HepG2 (cell line): ENCODE data around the gene FXR2. TPM values are rescaled to one million over a fixed set of nuclear protein-coding genes. Genes with fewer than 3 reads are reported as not detected.

ENCODE experiments used
- BCL3 ChIP-seq: sonication (generic); formaldehyde crosslinking; IDR thresholded peaks from 2 replicates; pipeline ENCODE4 v1.5.1; 2020; ENCODE audit warnings: mild to moderate bottlenecking, missing genetic modification reagents, moderate library complexity
- FOXK2 ChIP-seq: fragments of 450-650 bp; IDR thresholded peaks from 2 replicates; pipeline ENCODE4 v1.6.1; 2016
- HIVEP1 ChIP-seq: sonication (generic); formaldehyde crosslinking; IDR thresholded peaks from 2 replicates; pipeline ENCODE4 v1.4.0; 2020; ENCODE audit warnings: mild to moderate bottlenecking, missing genetic modification reagents
- IKZF4 ChIP-seq: sonication (generic); formaldehyde crosslinking; IDR thresholded peaks from 2 replicates; pipeline ENCODE4 v1.5.1; 2020; ENCODE audit warnings: borderline replicate concordance, mild to moderate bottlenecking, low read depth, missing genetic modification reagents; ENCODE audit errors: not compliant biosample characterization
- NFYC ChIP-seq: IDR thresholded peaks from 2 replicates; pipeline ENCODE4 v1.6.1; 2016; ENCODE audit warnings: missing genetic modification reagents, missing compliant biosample characterization
- PATZ1 ChIP-seq: sonication (generic); formaldehyde crosslinking; IDR thresholded peaks from 2 replicates; pipeline ENCODE4 v1.4.0; 2020; ENCODE audit warnings: missing genetic modification reagents
- RXRB ChIP-seq: IDR thresholded peaks from 2 replicates; pipeline ENCODE4 v1.6.1; 2016; ENCODE audit warnings: borderline replicate concordance, missing genetic modification reagents, missing compliant biosample characterization
- SP5 ChIP-seq: IDR thresholded peaks from 2 replicates; pipeline ENCODE4 v1.6.1; 2016; ENCODE audit warnings: low read depth, borderline replicate concordance
- TFAP4 ChIP-seq: sonication (generic); IDR thresholded peaks from 2 replicates; pipeline ENCODE4 v1.6.1; 2016; ENCODE audit warnings: low read depth, borderline replicate concordance
- ZBTB34 ChIP-seq: sonication (generic); formaldehyde crosslinking; IDR thresholded peaks from 2 replicates; pipeline ENCODE4 v1.8.0; 2022; ENCODE audit warnings: mild to moderate bottlenecking, missing genetic modification reagents
- ZFP36 ChIP-seq: fragments of 150-350 bp; IDR thresholded peaks from 2 replicates; pipeline ENCODE4 v1.6.1; 2018; ENCODE audit warnings: borderline replicate concordance, low read length, low read depth; ENCODE audit not compliant: partially characterized antibody
- ZNF441 ChIP-seq: sonication (generic); formaldehyde crosslinking; IDR thresholded peaks from 2 replicates; pipeline ENCODE4 v1.7.0; 2021; ENCODE audit warnings: missing genetic modification reagents, borderline replicate concordance
- ZNF576 ChIP-seq: sonication (generic); formaldehyde crosslinking; IDR thresholded peaks from 2 replicates; pipeline ENCODE4 v1.4.0; 2020; ENCODE audit warnings: mild to moderate bottlenecking, missing genetic modification reagents
- ZSCAN29 ChIP-seq: sonication (generic); formaldehyde crosslinking; conservative IDR thresholded peaks from 2 replicates; pipeline ENCODE4 v1.4.0; 2020; ENCODE audit warnings: mild to moderate bottlenecking, missing genetic modification reagents
- polyA plus RNA-seq, 8 experiments: library from polyadenylated mRNA; depleted of rRNA in 3 of 8; stranded (reverse) in 7 of 8; unstranded in 1 of 8; fragments of >200 nt; fragmentation: Illumina TruSeq in 4 of 8; extraction: Trizol in 4 of 8; gene quantifications; 2 replicates each; pipeline versions ENCODE4 v1.2.1 to v1.2.3, GENCODE V29; 2011 to 2016; ENCODE audit warnings: low read depth in 4 of 8, missing spikeins in 1 of 8, mixed read lengths in 1 of 8; ENCODE audit not compliant: insufficient read depth in 1 of 8
- total RNA-seq, 5 experiments: library from RNA; depleted of rRNA; stranded (reverse); fragments of >200 nt; fragmentation: Illumina TruSeq; extraction: Trizol; gene quantifications; 2 replicates each; pipeline ENCODE4 v1.2.3, GENCODE V29; 2016; ENCODE audit warnings: low read depth in 1 of 5

The FXR2 gene
- total and polyA plus RNA-seq, 2 of the 13 experiments (the other 11 are each of a cell fraction or from before 2014, with no cell fraction given): 20.9 to 24.4 TPM

GRCh38 chr17:7579001-7579833, 35.5 kb downstream of the FXR2 start, which contains the start of gene CD68 (continued):
- TF ChIP-seq PATZ1 (peak; percentile 69), IKZF4 (peak; percentile 74), TFAP4 (peak; percentile 86), ZSCAN29 (no peak), BCL3 (CRISPR knock-in tag) (no peak), ZNF441 (CRISPR knock-in tag) (0 out of 2 replicates have a peak, but pooled peaks have one; percentile 41), HIVEP1 (CRISPR knock-in tag) (peak; percentile 8; the same call in 1 of the 2 replicates), NFYC (CRISPR knock-in tag) (no peak), ZBTB34 (no peak), ZFP36 (no peak), RXRB (CRISPR knock-in tag) (peak; percentile 51; the same call in 1 of the 2 replicates), FOXK2 (peak; percentile 92), ZNF576 (CRISPR knock-in tag) (no peak), SP5 (CRISPR knock-in tag) (peak; percentile 41; the same call in 1 of the 2 replicates)
